Lower leg skin (tissue), 4 donors: ENCODE results near the gene INS. TPM values are rescaled to one million over a fixed set of nuclear protein-coding genes. Genes with fewer than 3 reads are reported as not detected.

ENCODE experiments used
- DNase-seq, 2 donors: peaks; one replicate each; pipeline ENCODE4 v3.0.0-alpha.2; 2019; ENCODE audit warnings: low spot score in 2 of 2
- H3K4me3 ChIP-seq: fragments of 200-600 bp; sonication (generic); 2 replicates; pipeline ENCODE4 v1.5.1; 2017; ENCODE audit warnings: mild to moderate bottlenecking, low read depth; ENCODE audit not compliant: poor library complexity, severe bottlenecking
- CTCF ChIP-seq, 3 donors: fragments of 450-650 bp; IDR thresholded peaks; one replicate each; pipeline ENCODE4 v1.5.1; 2016; ENCODE audit warnings: antibody characterized with exemption in 3 of 3, mild to moderate bottlenecking in 3 of 3, moderate library complexity in 2 of 3
- POLR2A ChIP-seq, 2 donors: fragments of 450-650 bp; IDR thresholded peaks; one replicate each; pipeline ENCODE4 v1.6.1; 2016 to 2017; ENCODE audit warnings: antibody characterized with exemption in 2 of 2, mild to moderate bottlenecking in 1 of 2, moderate library complexity in 1 of 2
- WGBS, 2 donors: methylation state at CpG; one replicate each; pipeline ENCODE4 v1.1.5; 2018; 5-methylcytosine and 5-hydroxymethylcytosine counted together
- intact Hi-C: fragments of 100-400 bp; cut with DNase I; formaldehyde crosslinking; loops from one replicate; pipeline ENCODE4 v1.15.0; 2023; ENCODE audit warnings: low total_unique reads
- total RNA-seq, 4 donors: library from RNA; depleted of rRNA; stranded (reverse); fragments of >200 nt; gene quantifications; one replicate each; pipeline ENCODE4 v1.1.0, GENCODE V29; 2016

Gene INS
- total RNA-seq, 4 donors from 2014 or later: not detected

- 87 to 90% methylated on average over 11 of the region's 11 CpGs for WGBS, 2 donors
- no peak overlapping the region for H3K4me3 ChIP-seq
- DNase-seq: no peak
- intact Hi-C loops: no loop called here
- no peak for TF ChIP-seq POLR2A (IDR thresholded peaks at IDR 0.05)
- TF ChIP-seq CTCF (IDR thresholded peaks at IDR 0.05): no peak
Observed at GRCh38 chr11:2200536-2200935, 39.5 kb upstream of the INS start.

- H3K4me3 ChIP-seq: no peak overlapping the region
- intact Hi-C loops: loop anchor here (5.0 to 10.0 kb wide), 3 partner anchors 98 to 695 kb away; no protein-coding TSS in a partner anchor
- DNase-seq: no peak
- TF ChIP-seq CTCF (IDR thresholded peaks at IDR 0.05): no peak
- TF ChIP-seq POLR2A (IDR thresholded peaks at IDR 0.05): no peak
- 87 to 91% methylated on average over 13 to 17 of the region's 22 CpGs for WGBS, 2 donors
Observed at GRCh38 chr11:2199466-2200341, 38.7 kb upstream of the INS start.

GRCh38 chr11:2198621-2199365 lies 37.8 kb upstream of the INS start:
- DNase-seq: no peak
- no peak for TF ChIP-seq POLR2A (IDR thresholded peaks at IDR 0.05)
- no peak for TF ChIP-seq CTCF (IDR thresholded peaks at IDR 0.05)
- 77 to 86% methylated on average over 13 to 17 of the region's 21 CpGs for WGBS, 2 donors
- intact Hi-C loops: loop anchor here (5.0 to 10.0 kb wide), 3 partner anchors 99 to 696 kb away; no protein-coding TSS in a partner anchor
- H3K4me3 ChIP-seq: no peak overlapping the region

GRCh38 chr11:2197771-2198520 lies 36.9 kb upstream of the INS start:
- intact Hi-C loops: loop anchor here (5.0 to 10.0 kb wide), 3 partner anchors 99 to 697 kb away; no protein-coding TSS in a partner anchor
- 79 to 80% methylated on average over 24 to 28 of the region's 28 CpGs for WGBS, 2 donors
- no peak for DNase-seq
- TF ChIP-seq CTCF (IDR thresholded peaks at IDR 0.05): no peak
- TF ChIP-seq POLR2A (IDR thresholded peaks at IDR 0.05): no peak
- no peak overlapping the region for H3K4me3 ChIP-seq

- DNase-seq: peak; percentile 71 to 94
- TF ChIP-seq POLR2A (IDR thresholded peaks at IDR 0.05) (no peak), CTCF (IDR thresholded peaks at IDR 0.05) (peak in 1 of 3 donors; percentile 67)
- no peak overlapping the region for H3K4me3 ChIP-seq
- intact Hi-C loops: loop anchor here (5.0 to 10.0 kb wide), 3 partner anchors 100 to 698 kb away; no protein-coding TSS in a partner anchor
- WGBS, 2 donors: 26% methylated on average over 19 to 21 of the region's 23 CpGs
Observed at GRCh38 chr11:2196970-2197770, 36.2 kb upstream of the INS start.
